Measurements from ENCODE around the gene CDCA7. TPM values are rescaled to one million over a fixed set of nuclear protein-coding genes. Genes with fewer than 3 reads are reported as not detected.

Gene CDCA7
- total RNA-seq, 2 experiments from 2014 or later, result 59.9 to 64.1 TPM

GRCh38 chr2:173347305-173348168 lies 7.1 kb upstream of the CDCA7 start:
- no peak for DNase-seq
- Mint-ChIP-seq H3K9me3 (peaks cover 15% of the 10 kb centered on the region), H3K4me3 (no peak overlapping the region), H3K4me1 (ENCODE audit: low read depth) (no peaks in the 10 kb centered on the region), H3K27ac (no peak overlapping the region), H3K36me3 (no peaks in the 10 kb centered on the region), H3K27me3 (peaks cover 21% of the 10 kb centered on the region)
- CTCF ChIA-PET, result no interaction called here
- intact Hi-C loops (cut with micrococcal nuclease), result no loop called here
- POLR2A ChIA-PET, result no interaction called here

GRCh38 chr2:173349287-173349686 lies 5.4 kb upstream of the CDCA7 start:
- Mint-ChIP-seq H3K36me3 (no peaks in the 10 kb centered on the region), H3K27me3 (peaks cover 37% of the 10 kb centered on the region), H3K27ac (no peak overlapping the region), H3K4me3 (no peak overlapping the region), H3K4me1 (ENCODE audit: low read depth) (peaks cover 10% of the 10 kb centered on the region), H3K9me3 (peaks cover 15% of the 10 kb centered on the region)
- CTCF ChIA-PET, result no interaction called here
- DNase-seq, result no peak
- intact Hi-C loops (cut with micrococcal nuclease), result no loop called here
- POLR2A ChIA-PET, result no interaction called here

- DNase-seq, result no peak
- H3K27me3 Mint-ChIP-seq, result peaks cover 37% of the 10 kb centered on the region
- no peak overlapping the region for H3K4me3 Mint-ChIP-seq
- intact Hi-C loops (cut with micrococcal nuclease), result loop anchor here (10.0 kb wide), 1 partner anchor 116 kb away; no protein-coding TSS in a partner anchor
- ChIA-PET POLR2A (no interaction called here), CTCF (no interaction called here)
- no peak overlapping the region for H3K27ac Mint-ChIP-seq
- peaks cover 14% of the 10 kb centered on the region for H3K9me3 Mint-ChIP-seq
- H3K36me3 Mint-ChIP-seq, result no peaks in the 10 kb centered on the region
- H3K4me1 Mint-ChIP-seq (ENCODE audit: low read depth), result peaks cover 12% of the 10 kb centered on the region
Measured at GRCh38 chr2:173350383-173350782, 4.3 kb upstream of the CDCA7 start.

- Mint-ChIP-seq H3K9me3 (peaks cover 2% of the 10 kb centered on the region), H3K27me3 (peaks cover 50% of the 10 kb centered on the region), H3K36me3 (peaks cover 10% of the 10 kb centered on the region), H3K27ac (no peak overlapping the region), H3K4me3 (no peak overlapping the region), H3K4me1 (ENCODE audit: low read depth) (peaks cover 24% of the 10 kb centered on the region)
- intact Hi-C loops (cut with micrococcal nuclease), result loop anchor here (10.0 kb wide), 1 partner anchor 117 kb away; no protein-coding TSS in a partner anchor
- POLR2A ChIA-PET, result no interaction called here
- CTCF ChIA-PET, result interaction anchor here (1.1 kb wide), 1 partner anchor 132 kb away, joined by 3 read pairs; no protein-coding TSS in a partner anchor
- no peak for DNase-seq
Measured at GRCh38 chr2:173351879-173352278, 2.8 kb upstream of the CDCA7 start.

GRCh38 chr2:173353556-173353955 lies 1.1 kb upstream of the CDCA7 start:
- H3K27me3 Mint-ChIP-seq, result peaks cover 47% of the 10 kb centered on the region
- H3K4me3 Mint-ChIP-seq, result peak overlapping the region; percentile 82
- intact Hi-C loops (cut with micrococcal nuclease), result loop anchor here (10.0 kb wide), 1 partner anchor 119 kb away; no protein-coding TSS in a partner anchor
- peak overlapping the region; percentile 21 for H3K27ac Mint-ChIP-seq
- no peak for DNase-seq
- POLR2A ChIA-PET, result interaction anchor here (1.1 kb wide), 1 partner anchor 895 kb away, joined by 3 read pairs; the partner anchor contains the start of gene OLA1
- H3K36me3 Mint-ChIP-seq, result peaks cover 14% of the 10 kb centered on the region
- CTCF ChIA-PET, result interaction anchor here (0.8 kb wide), 1 partner anchor 67 kb away, joined by 3 read pairs; no protein-coding TSS in a partner anchor
- H3K9me3 Mint-ChIP-seq, result no peaks in the 10 kb centered on the region
- H3K4me1 Mint-ChIP-seq (ENCODE audit: low read depth), result peaks cover 31% of the 10 kb centered on the region

- Mint-ChIP-seq H3K27ac (peak overlapping the region; percentile 93), H3K4me1 (ENCODE audit: low read depth) (peaks cover 37% of the 10 kb centered on the region), H3K4me3 (peak overlapping the region; percentile 82), H3K36me3 (peaks cover 18% of the 10 kb centered on the region), H3K27me3 (peaks cover 47% of the 10 kb centered on the region), H3K9me3 (no peaks in the 10 kb centered on the region)
- ChIA-PET POLR2A (interaction anchor here (0.8 to 1.1 kb wide), 3 partner anchors 68 to 895 kb away, joined by 3 to 4 read pairs (median 3); partner anchors contain the start of gene OLA1), CTCF (no interaction called here)
- intact Hi-C loops (cut with micrococcal nuclease), result loop anchor here (1.0 to 10.0 kb wide), 4 partner anchors 68 to 205 kb away; no protein-coding TSS in a partner anchor
- no peak for DNase-seq
Measured at GRCh38 chr2:173354073-173354581, 545 bp upstream of the CDCA7 start.

- CTCF ChIA-PET, result interaction anchor here (0.6 to 1.6 kb wide), 4 partner anchors 69 to 986 kb away, joined by 3 to 5 read pairs (median 3); no protein-coding TSS in a partner anchor
- DNase-seq, result peak; percentile 53
- intact Hi-C loops (cut with micrococcal nuclease), result loop anchor here (5.0 to 10.0 kb wide), 3 partner anchors 120 to 607 kb away; no protein-coding TSS in a partner anchor
- H3K4me3 Mint-ChIP-seq, result peak overlapping the region; percentile 84
- H3K36me3 Mint-ChIP-seq, result peaks cover 29% of the 10 kb centered on the region
- H3K27ac Mint-ChIP-seq, result peak overlapping the region; percentile 55
- POLR2A ChIA-PET, result interaction anchor here (0.6 to 1.1 kb wide), 2 partner anchors 15 to 222 kb away, joined by 3 to 4 read pairs; no protein-coding TSS in a partner anchor
- peaks cover 45% of the 10 kb centered on the region for H3K4me1 Mint-ChIP-seq (ENCODE audit: low read depth)
- no peaks in the 10 kb centered on the region for H3K9me3 Mint-ChIP-seq
- H3K27me3 Mint-ChIP-seq, result peaks cover 46% of the 10 kb centered on the region
Measured at GRCh38 chr2:173355132-173355865, 627 bp downstream of the CDCA7 start.

- no peak for DNase-seq
- Mint-ChIP-seq H3K36me3 (peaks cover 33% of the 10 kb centered on the region), H3K27me3 (peaks cover 42% of the 10 kb centered on the region), H3K9me3 (no peaks in the 10 kb centered on the region), H3K4me1 (ENCODE audit: low read depth) (peaks cover 45% of the 10 kb centered on the region), H3K27ac (peak overlapping the region; percentile 55), H3K4me3 (peak overlapping the region; percentile 84)
- intact Hi-C loops (cut with micrococcal nuclease), result loop anchor here (5.0 to 10.0 kb wide), 3 partner anchors 121 to 606 kb away; no protein-coding TSS in a partner anchor
- ChIA-PET POLR2A (interaction anchor here (0.6 kb wide), 1 partner anchor 14 kb away, joined by 3 read pairs; no protein-coding TSS in a partner anchor), CTCF (interaction anchor here (0.5 to 1.6 kb wide), 6 partner anchors 55 to 985 kb away, joined by 3 to 5 read pairs (median 3); no protein-coding TSS in a partner anchor)
Measured at GRCh38 chr2:173355866-173356508, 1.3 kb downstream of the CDCA7 start.

- Mint-ChIP-seq H3K36me3 (peaks cover 39% of the 10 kb centered on the region), H3K4me3 (no peak overlapping the region), H3K9me3 (no peaks in the 10 kb centered on the region), H3K4me1 (ENCODE audit: low read depth) (peaks cover 45% of the 10 kb centered on the region), H3K27ac (no peak overlapping the region), H3K27me3 (peaks cover 31% of the 10 kb centered on the region)
- ChIA-PET CTCF (no interaction called here), POLR2A (no interaction called here)
- intact Hi-C loops (cut with micrococcal nuclease), result loop anchor here (5.0 to 10.0 kb wide), 3 partner anchors 123 to 605 kb away; no protein-coding TSS in a partner anchor
- no peak for DNase-seq
Measured at GRCh38 chr2:173357346-173357745, 2.7 kb downstream of the CDCA7 start.

- ChIA-PET POLR2A (interaction anchor here (0.6 to 1.0 kb wide), 2 partner anchors 71 to 76 kb away, joined by 3 read pairs; no protein-coding TSS in a partner anchor), CTCF (no interaction called here)
- H3K27ac Mint-ChIP-seq, result peak overlapping the region; percentile 0
- H3K4me1 Mint-ChIP-seq (ENCODE audit: low read depth), result peaks cover 42% of the 10 kb centered on the region
- intact Hi-C loops (cut with micrococcal nuclease), result loop anchor here (1.0 to 10.0 kb wide), 4 partner anchors 70 to 604 kb away; no protein-coding TSS in a partner anchor
- peaks cover 47% of the 10 kb centered on the region for H3K36me3 Mint-ChIP-seq
- H3K4me3 Mint-ChIP-seq, result no peak overlapping the region
- DNase-seq, result no peak
- no peaks in the 10 kb centered on the region for H3K9me3 Mint-ChIP-seq
- H3K27me3 Mint-ChIP-seq, result peaks cover 19% of the 10 kb centered on the region
Measured at GRCh38 chr2:173358616-173359015, 3.9 kb downstream of the CDCA7 start.

GRCh38 chr2:173359231-173359630 lies 4.6 kb downstream of the CDCA7 start:
- H3K27me3 Mint-ChIP-seq, result peaks cover 13% of the 10 kb centered on the region
- H3K4me1 Mint-ChIP-seq (ENCODE audit: low read depth), result peaks cover 36% of the 10 kb centered on the region
- CTCF ChIA-PET, result no interaction called here
- peaks cover 53% of the 10 kb centered on the region for H3K36me3 Mint-ChIP-seq
- POLR2A ChIA-PET, result interaction anchor here (0.6 kb wide), 1 partner anchor 77 kb away, joined by 3 read pairs; no protein-coding TSS in a partner anchor
- intact Hi-C loops (cut with micrococcal nuclease), result loop anchor here (1.0 to 10.0 kb wide), 4 partner anchors 71 to 603 kb away; no protein-coding TSS in a partner anchor
- peak overlapping the region; percentile 64 for H3K27ac Mint-ChIP-seq
- DNase-seq, result no peak
- H3K9me3 Mint-ChIP-seq, result no peaks in the 10 kb centered on the region
- no peak overlapping the region for H3K4me3 Mint-ChIP-seq

Data from activated CD4-positive, alpha-beta memory T cell treated with anti-CD3 and anti-CD28 coated beads for 36 hours (primary cell).